Measurements from ENCODE around the gene HCFC1R1. TPM values are rescaled to one million over a fixed set of nuclear protein-coding genes. Genes with fewer than 3 reads are reported as not detected.

Gene HCFC1R1
- total RNA-seq, 1 donor from 2014 or later, result 117 TPM

- Mint-ChIP-seq H3K27ac (ENCODE audit: unreplicated experiment) (no peak overlapping the region), H3K9me3 (ENCODE audit: unreplicated experiment) (peaks cover 3% of the 10 kb centered on the region), H3K4me1 (ENCODE audit: low read depth, unreplicated experiment) (no peaks in the 10 kb centered on the region), H3K4me3 (ENCODE audit: unreplicated experiment) (no peak overlapping the region), H3K27me3 (ENCODE audit: unreplicated experiment) (peaks cover 16% of the 10 kb centered on the region), H3K36me3 (ENCODE audit: unreplicated experiment) (no peaks in the 10 kb centered on the region)
- TF ChIP-seq CTCF (IDR thresholded peaks at IDR 0.05; ENCODE audit: partially characterized antibody, unreplicated experiment), result no peak
- DNase-seq, result no peak
Measured at GRCh38 chr16:3013998-3014690, 9.6 kb downstream of the HCFC1R1 start.

DNA sequence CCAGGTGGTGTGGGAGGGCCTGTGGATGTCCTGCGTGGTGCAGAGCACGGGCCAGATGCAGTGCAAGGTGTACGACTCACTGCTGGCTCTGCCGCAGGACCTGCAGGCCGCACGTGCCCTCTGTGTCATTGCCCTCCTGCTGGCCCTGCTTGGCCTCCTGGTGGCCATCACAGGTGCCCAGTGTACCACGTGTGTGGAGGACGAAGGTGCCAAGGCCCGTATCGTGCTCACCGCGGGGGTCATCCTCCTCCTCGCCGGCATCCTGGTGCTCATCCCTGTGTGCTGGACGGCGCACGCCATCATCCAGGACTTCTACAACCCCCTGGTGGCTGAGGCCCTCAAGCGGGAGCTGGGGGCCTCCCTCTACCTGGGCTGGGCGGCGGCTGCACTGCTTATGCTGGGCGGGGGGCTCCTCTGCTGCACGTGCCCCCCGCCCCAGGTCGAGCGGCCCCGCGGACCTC lies 10.2 kb downstream of the HCFC1R1 start:
- H3K4me1 Mint-ChIP-seq (ENCODE audit: low read depth, unreplicated experiment), result no peaks in the 10 kb centered on the region
- DNase-seq, result no peak
- H3K36me3 Mint-ChIP-seq (ENCODE audit: unreplicated experiment), result no peaks in the 10 kb centered on the region
- no peak overlapping the region for H3K4me3 Mint-ChIP-seq (ENCODE audit: unreplicated experiment)
- no peak overlapping the region for H3K27ac Mint-ChIP-seq (ENCODE audit: unreplicated experiment)
- peaks cover 3% of the 10 kb centered on the region for H3K9me3 Mint-ChIP-seq (ENCODE audit: unreplicated experiment)
- TF ChIP-seq CTCF (IDR thresholded peaks at IDR 0.05; ENCODE audit: partially characterized antibody, unreplicated experiment), result no peak
- H3K27me3 Mint-ChIP-seq (ENCODE audit: unreplicated experiment), result peaks cover 20% of the 10 kb centered on the region

- H3K27ac Mint-ChIP-seq (ENCODE audit: unreplicated experiment), result no peak within 1 kb of the TSS
- peaks cover 2% of the 10 kb centered on the region for H3K4me1 Mint-ChIP-seq (ENCODE audit: low read depth, unreplicated experiment)
Measured at GRCh38 chr16:3012828-3013420, 10.8 kb downstream of the HCFC1R1 start, which contains the start of gene CLDN9. TSS of gene CLDN9 (plus strand) at chr16:3012923. CDS start at chr16:3013363, 440 bp downstream.

GRCh38 chr16:3012246-3012645 lies 11.5 kb downstream of the HCFC1R1 start:
- Mint-ChIP-seq H3K27me3 (ENCODE audit: unreplicated experiment) (peaks cover 23% of the 10 kb centered on the region), H3K36me3 (ENCODE audit: unreplicated experiment) (no peaks in the 10 kb centered on the region), H3K4me3 (ENCODE audit: unreplicated experiment) (no peak overlapping the region), H3K4me1 (ENCODE audit: low read depth, unreplicated experiment) (peaks cover 2% of the 10 kb centered on the region), H3K27ac (ENCODE audit: unreplicated experiment) (no peak overlapping the region), H3K9me3 (ENCODE audit: unreplicated experiment) (peaks cover 3% of the 10 kb centered on the region)
- peak; percentile 39 for DNase-seq
- TF ChIP-seq CTCF (IDR thresholded peaks at IDR 0.05; ENCODE audit: partially characterized antibody, unreplicated experiment), result no peak

More at GRCh38 chr16:3012828-3013420, 10.8 kb downstream of the HCFC1R1 start, which contains the start of gene CLDN9:
- no peaks in the 10 kb centered on the region for H3K36me3 Mint-ChIP-seq (ENCODE audit: unreplicated experiment)
- peak; percentile 40 for DNase-seq
- H3K4me3 Mint-ChIP-seq (ENCODE audit: unreplicated experiment), result no peak within 1 kb of the TSS
- peaks cover 3% of the 10 kb centered on the region for H3K9me3 Mint-ChIP-seq (ENCODE audit: unreplicated experiment)
- H3K27me3 Mint-ChIP-seq (ENCODE audit: unreplicated experiment), result peaks cover 23% of the 10 kb centered on the region
- no peak for TF ChIP-seq CTCF (IDR thresholded peaks at IDR 0.05; ENCODE audit: partially characterized antibody, unreplicated experiment)

DNA sequence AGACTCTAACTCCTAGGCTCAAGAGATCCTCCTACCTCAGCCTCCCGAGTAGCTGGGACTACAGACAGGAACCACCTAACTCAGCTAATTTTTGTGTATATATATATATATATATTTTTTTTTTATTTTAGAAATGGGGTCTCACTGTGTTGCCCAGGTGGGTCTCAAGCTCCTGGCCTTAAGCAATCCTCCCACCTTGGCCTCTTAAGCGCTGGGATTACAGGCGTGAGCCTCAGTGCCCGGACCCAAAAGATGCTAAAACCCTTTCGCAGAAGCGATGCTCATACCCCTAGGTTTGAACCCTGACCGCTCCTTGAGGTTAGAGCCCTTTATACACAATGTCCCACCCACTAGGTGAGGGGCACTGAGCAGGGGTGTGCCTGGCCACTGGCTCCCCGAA lies 13.2 kb downstream of the HCFC1R1 start:
- no peak for DNase-seq
- Mint-ChIP-seq H3K27ac (ENCODE audit: unreplicated experiment) (no peak overlapping the region), H3K4me3 (ENCODE audit: unreplicated experiment) (no peak overlapping the region), H3K4me1 (ENCODE audit: low read depth, unreplicated experiment) (peaks cover 2% of the 10 kb centered on the region), H3K36me3 (ENCODE audit: unreplicated experiment) (no peaks in the 10 kb centered on the region), H3K27me3 (ENCODE audit: unreplicated experiment) (peaks cover 20% of the 10 kb centered on the region), H3K9me3 (ENCODE audit: unreplicated experiment) (peaks cover 4% of the 10 kb centered on the region)
- TF ChIP-seq CTCF (IDR thresholded peaks at IDR 0.05; ENCODE audit: partially characterized antibody, unreplicated experiment), result no peak
